ENCODE data around the gene MYBBP1A. TPM values are rescaled to one million over a fixed set of nuclear protein-coding genes. Genes with fewer than 3 reads are reported as not detected.

MYBBP1A gene
- total and polyA plus RNA-seq, 2 of the 8 experiments (the other 6 are each of a cell fraction or from before 2014, with no cell fraction given): 46.8 to 151 TPM

DNA sequence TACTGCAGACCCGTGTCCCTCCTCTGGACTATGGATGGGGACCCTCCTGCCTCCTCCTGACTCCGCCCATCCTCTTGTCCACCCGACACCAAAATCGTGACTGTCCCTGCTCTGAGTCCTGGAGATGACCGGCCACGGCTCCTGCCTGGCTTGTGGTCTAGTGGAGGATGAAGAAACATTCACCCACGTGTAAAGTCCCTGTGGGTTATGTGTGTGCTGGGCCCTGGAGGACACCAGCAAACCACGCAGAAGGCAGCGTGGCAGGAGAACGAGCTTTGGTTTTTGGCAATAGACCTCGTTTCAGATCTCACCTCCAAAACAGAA is 44.6 kb downstream of the MYBBP1A start (continued):
- no peak for TF ChIP-seq PHF8 (conservative IDR thresholded peaks at IDR 0.05; ENCODE audit: low read depth, low read length)
- TF ChIP-seq GABPA (IDR thresholded peaks at IDR 0.05; ENCODE audit: borderline replicate concordance, insufficient read depth, low read length): no peak
